Measurements from ENCODE around the gene CHP2.
"Not testable (repeated sequence)": the region's sequence is repeated elsewhere in the genome, so short reads cannot be mapped to it uniquely, and the experiment has no call there.

The CHP2 gene

GRCh38 chr16:23726710-23727109 is 28.1 kb upstream of the CHP2 start:
- TF ChIP-seq EZH2phosphoT487 (IDR thresholded peaks at IDR 0.05; ENCODE audit: low read depth) (no peak), CTCF (IDR thresholded peaks at IDR 0.05; ENCODE audit: low read depth, low read length) (no peak)
- Histone ChIP-seq H2AFZ (ENCODE audit: low read depth, low read length) (no peak overlapping the region), H3K4me1 (ENCODE audit: low read length) (no peaks in the 10 kb centered on the region), H3K4me3 (ENCODE audit: low read length) (no peak overlapping the region), H3K9ac (ENCODE audit: low read length) (no peak overlapping the region), H3K27ac (ENCODE audit: low read length) (no peak overlapping the region), H3K9me3 (ENCODE audit: insufficient read depth, low read length) (no peaks in the 10 kb centered on the region), H3K79me2 (ENCODE audit: low read length) (no peaks in the 10 kb centered on the region), H3K27me3 (ENCODE audit: low read depth, low read length) (0 out of 2 replicates have a peak, but pooled peaks cover 2% of the 10 kb centered on the region), H3K36me3 (replicated peaks; ENCODE audit: low read depth, low read length) (no peaks in the 10 kb centered on the region), H4K20me1 (ENCODE audit: insufficient read depth, low read length) (no peaks in the 10 kb centered on the region), H3K4me2 (ENCODE audit: low read length) (no peak overlapping the region)

- H3K79me2 ChIP-seq (ENCODE audit: low read length), result no peaks in the 10 kb centered on the region
- H3K9ac ChIP-seq (ENCODE audit: low read length), result no peak overlapping the region
- H2AFZ ChIP-seq (ENCODE audit: low read depth, low read length), result peak overlapping the region; percentile 97; the same call in 1 of the 2 replicates
- no peaks in the 10 kb centered on the region for H3K9me3 ChIP-seq (ENCODE audit: insufficient read depth, low read length)
- H3K4me2 ChIP-seq (ENCODE audit: low read length), result peak overlapping the region; percentile 75
- no peaks in the 10 kb centered on the region for H3K36me3 ChIP-seq (replicated peaks; ENCODE audit: low read depth, low read length)
- no peaks in the 10 kb centered on the region for H4K20me1 ChIP-seq (ENCODE audit: insufficient read depth, low read length)
- no peak for TF ChIP-seq CTCF (IDR thresholded peaks at IDR 0.05; ENCODE audit: low read depth, low read length)
- no peak for TF ChIP-seq EZH2phosphoT487 (IDR thresholded peaks at IDR 0.05; ENCODE audit: low read depth)
- H3K4me3 ChIP-seq (ENCODE audit: low read length), result peak overlapping the region; percentile 71
- no peak overlapping the region for H3K27ac ChIP-seq (ENCODE audit: low read length)
- H3K4me1 ChIP-seq (ENCODE audit: low read length), result no peaks in the 10 kb centered on the region
- 0 out of 2 replicates have a peak, but pooled peaks cover 3% of the 10 kb centered on the region for H3K27me3 ChIP-seq (ENCODE audit: low read depth, low read length)
Observed at GRCh38 chr16:23728112-23728477, 26.7 kb upstream of the CHP2 start.

- no peak overlapping the region for H3K4me3 ChIP-seq (ENCODE audit: low read length)
- H3K9ac ChIP-seq (ENCODE audit: low read length), result no peak overlapping the region
- peaks cover 3% of the 10 kb centered on the region; the same call in 1 of the 2 replicates for H3K27me3 ChIP-seq (ENCODE audit: low read depth, low read length)
- H4K20me1 ChIP-seq (ENCODE audit: insufficient read depth, low read length), result no peaks in the 10 kb centered on the region
- TF ChIP-seq CTCF (IDR thresholded peaks at IDR 0.05; ENCODE audit: low read depth, low read length) (no peak), EZH2phosphoT487 (IDR thresholded peaks at IDR 0.05; ENCODE audit: low read depth) (no peak)
- no peaks in the 10 kb centered on the region for H3K4me1 ChIP-seq (ENCODE audit: low read length)
- H3K9me3 ChIP-seq (ENCODE audit: insufficient read depth, low read length), result no peaks in the 10 kb centered on the region
- no peak overlapping the region for H2AFZ ChIP-seq (ENCODE audit: low read depth, low read length)
- no peaks in the 10 kb centered on the region for H3K36me3 ChIP-seq (replicated peaks; ENCODE audit: low read depth, low read length)
- no peak overlapping the region for H3K4me2 ChIP-seq (ENCODE audit: low read length)
- H3K79me2 ChIP-seq (ENCODE audit: low read length), result no peaks in the 10 kb centered on the region
- H3K27ac ChIP-seq (ENCODE audit: low read length), result no peak overlapping the region
Observed at GRCh38 chr16:23729503-23730424, 25.1 kb upstream of the CHP2 start.

- no peaks in the 10 kb centered on the region for H3K36me3 ChIP-seq (replicated peaks; ENCODE audit: low read depth, low read length)
- no peaks in the 10 kb centered on the region for H3K79me2 ChIP-seq (ENCODE audit: low read length)
- no peak overlapping the region for H3K9ac ChIP-seq (ENCODE audit: low read length)
- no peak overlapping the region for H3K4me3 ChIP-seq (ENCODE audit: low read length)
- no peak overlapping the region for H3K27ac ChIP-seq (ENCODE audit: low read length)
- H2AFZ ChIP-seq (ENCODE audit: low read depth, low read length), result no peak overlapping the region
- TF ChIP-seq EZH2phosphoT487 (IDR thresholded peaks at IDR 0.05; ENCODE audit: low read depth) (no peak), CTCF (IDR thresholded peaks at IDR 0.05; ENCODE audit: low read depth, low read length) (no peak)
- peaks cover 6% of the 10 kb centered on the region; the same call in 1 of the 2 replicates for H3K4me1 ChIP-seq (ENCODE audit: low read length)
- no peaks in the 10 kb centered on the region for H4K20me1 ChIP-seq (ENCODE audit: insufficient read depth, low read length)
- peaks cover 10% of the 10 kb centered on the region for H3K27me3 ChIP-seq (ENCODE audit: low read depth, low read length)
- no peak overlapping the region for H3K4me2 ChIP-seq (ENCODE audit: low read length)
- H3K9me3 ChIP-seq (ENCODE audit: insufficient read depth, low read length), result no peaks in the 10 kb centered on the region
Observed at GRCh38 chr16:23734176-23734893, 20.5 kb upstream of the CHP2 start.

- not testable (repeated sequence) for H4K20me1 ChIP-seq (ENCODE audit: insufficient read depth, low read length); H3K27ac ChIP-seq (ENCODE audit: low read length); H3K9me3 ChIP-seq (ENCODE audit: insufficient read depth, low read length); H3K79me2 ChIP-seq (ENCODE audit: low read length); H3K4me3 ChIP-seq (ENCODE audit: low read length); H3K9ac ChIP-seq (ENCODE audit: low read length); H3K27me3 ChIP-seq (ENCODE audit: low read depth, low read length); H3K4me2 ChIP-seq (ENCODE audit: low read length); H2AFZ ChIP-seq (ENCODE audit: low read depth, low read length); H3K36me3 ChIP-seq (replicated peaks; ENCODE audit: low read depth, low read length); H3K4me1 ChIP-seq (ENCODE audit: low read length)
Observed at GRCh38 chr16:23737423-23738028, 17.3 kb upstream of the CHP2 start.
